GM15510 (cell line): ENCODE data around the gene MAP3K7CL.

Experiments used
- POLR2A ChIP-seq: IDR thresholded peaks from 3 replicates; pipeline ENCODE4 v1.6.1; 2011; ENCODE audit warnings: borderline replicate concordance; ENCODE audit not compliant: insufficient read length; ENCODE audit errors: extremely low read depth

MAP3K7CL gene

GRCh38 chr21:29193901-29194300 is 63.5 kb downstream of the MAP3K7CL start:
- TF ChIP-seq POLR2A: no peak

DNA sequence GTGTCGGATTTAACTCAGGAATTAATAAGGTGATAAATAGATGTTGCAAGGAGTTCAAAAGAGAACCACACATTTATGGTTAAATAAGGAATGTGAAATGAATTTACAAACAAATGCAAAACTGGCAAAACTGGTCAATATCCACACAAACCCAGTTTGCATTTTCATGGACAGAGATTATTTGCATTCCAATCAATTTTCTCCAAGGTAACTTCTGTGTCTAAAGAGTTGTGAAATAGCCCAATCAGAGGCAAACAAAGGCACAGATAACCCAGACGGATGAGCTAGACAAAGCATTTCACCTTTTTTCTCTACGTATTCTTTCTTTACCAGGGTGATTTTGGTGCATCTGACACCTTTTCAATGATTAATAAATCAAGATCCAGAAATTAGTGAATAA is 63.9 kb downstream of the MAP3K7CL start:
- no peak for TF ChIP-seq POLR2A

DNA sequence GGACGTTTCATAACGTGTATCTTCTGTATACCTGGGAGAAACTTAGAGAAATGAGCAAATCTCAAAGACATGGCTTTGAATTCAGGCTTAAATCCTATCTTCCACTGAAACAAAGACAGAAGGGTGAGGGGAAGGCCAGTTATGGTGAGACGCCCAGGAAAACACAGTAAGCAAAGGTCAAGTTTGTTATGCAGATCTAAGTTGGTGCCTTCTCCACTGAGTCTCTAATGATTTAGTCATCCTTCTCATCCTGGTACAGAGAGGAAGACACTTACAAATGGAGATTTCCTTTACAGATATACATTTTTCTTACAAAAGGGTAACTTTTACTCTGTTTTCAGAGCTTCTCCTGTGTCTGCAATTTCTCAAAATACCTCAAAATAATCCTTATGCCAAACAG is 64.4 kb downstream of the MAP3K7CL start:
- no peak for TF ChIP-seq POLR2A

DNA sequence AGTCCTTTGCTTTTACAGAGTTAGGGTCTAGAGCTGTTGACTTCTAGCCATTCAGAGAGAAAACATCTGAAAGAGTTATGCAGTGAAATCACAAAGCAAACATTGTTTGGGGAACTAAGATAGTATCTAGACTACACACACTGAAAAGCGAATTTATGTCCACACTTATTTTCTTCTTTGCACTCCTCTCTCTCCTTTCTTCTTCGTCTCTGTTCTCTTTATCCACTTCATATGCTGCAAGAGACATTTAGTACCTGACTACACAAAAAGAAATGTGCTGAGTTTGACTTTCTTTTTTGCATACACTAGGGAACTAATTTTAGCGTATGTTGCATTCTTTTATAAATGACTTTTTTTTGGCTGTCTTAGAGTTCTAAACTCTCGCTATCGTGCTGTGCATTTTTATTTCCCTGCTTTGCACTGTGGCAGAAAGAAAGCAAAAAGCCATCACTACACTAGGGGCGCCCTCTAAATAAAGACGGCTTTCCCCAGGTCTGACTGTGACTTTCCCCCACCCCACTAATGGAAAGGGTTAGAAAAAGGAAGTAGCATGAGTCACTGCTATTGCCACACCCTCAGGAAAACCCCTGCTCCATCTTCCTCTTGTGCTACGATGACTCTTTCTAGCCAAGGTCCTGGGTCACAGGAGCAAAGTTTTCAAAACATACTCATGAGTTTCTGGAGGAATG is 65.7 kb downstream of the MAP3K7CL start:
- no peak for TF ChIP-seq POLR2A

DNA sequence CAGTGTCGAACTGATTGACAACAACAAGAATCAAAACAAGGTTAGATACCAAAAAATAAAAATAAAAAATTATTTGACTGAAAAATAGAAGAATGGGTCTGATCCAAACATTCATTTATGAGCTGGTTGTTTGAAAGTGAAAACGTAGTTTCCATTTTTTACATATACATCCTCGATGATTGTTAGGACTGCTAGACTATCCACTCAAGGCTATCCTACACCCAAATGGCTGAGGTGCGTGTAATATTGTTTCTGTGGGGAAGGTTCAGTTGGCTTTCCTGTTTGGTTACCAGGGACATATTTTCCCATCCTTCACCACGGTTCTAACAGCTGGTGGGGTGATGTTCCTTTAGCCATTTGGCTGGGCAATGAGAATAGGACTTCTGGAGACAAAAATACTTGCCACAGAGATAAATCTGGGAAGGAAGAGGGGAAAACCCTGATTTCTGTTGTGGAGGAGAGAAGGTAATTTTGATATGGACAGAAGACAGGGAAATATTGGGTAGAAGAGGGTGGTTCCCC is 66.3 kb downstream of the MAP3K7CL start:
- TF ChIP-seq POLR2A: no peak

GRCh38 chr21:29201186-29201585 is 70.7 kb downstream of the MAP3K7CL start:
- TF ChIP-seq POLR2A: no peak

DNA sequence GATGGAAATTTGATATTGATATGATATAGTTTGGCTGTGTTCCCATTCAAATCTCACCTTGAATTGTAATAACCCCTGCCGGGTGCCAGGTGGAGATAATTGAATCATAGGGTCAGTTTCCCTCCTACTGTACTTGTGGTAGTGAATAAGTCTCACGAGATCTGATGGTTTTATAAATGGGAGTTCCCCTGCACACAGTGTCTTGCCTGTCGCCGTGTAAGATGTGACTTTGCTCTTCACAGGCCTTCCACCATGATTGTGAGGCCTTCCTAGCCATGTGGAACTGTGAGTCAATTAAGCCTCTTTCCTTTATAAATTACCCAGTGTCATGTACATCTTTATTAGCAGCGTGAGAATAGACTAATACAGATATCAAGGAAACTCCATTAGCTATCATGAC is 74.6 kb downstream of the MAP3K7CL start:
- no peak for TF ChIP-seq POLR2A

DNA sequence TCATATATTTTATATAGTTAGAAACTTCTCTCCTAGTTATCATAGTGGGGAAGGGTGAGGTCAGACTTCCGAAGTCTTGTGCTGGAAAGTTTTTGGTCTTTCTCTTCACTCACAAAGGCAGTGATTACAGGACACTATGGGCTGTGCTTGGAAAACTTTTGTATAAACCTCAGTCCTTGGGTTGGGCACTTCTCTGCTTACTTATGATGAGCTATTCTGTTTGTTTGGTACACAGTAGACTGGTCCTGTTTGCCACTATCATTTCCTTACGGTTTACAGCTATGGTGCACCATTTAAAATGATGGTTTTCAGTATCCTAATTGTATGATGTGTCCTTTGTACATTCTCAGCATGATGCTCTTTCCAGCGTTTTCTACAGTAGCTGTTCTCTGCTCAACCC is 75.5 kb downstream of the MAP3K7CL start:
- TF ChIP-seq POLR2A: no peak

DNA sequence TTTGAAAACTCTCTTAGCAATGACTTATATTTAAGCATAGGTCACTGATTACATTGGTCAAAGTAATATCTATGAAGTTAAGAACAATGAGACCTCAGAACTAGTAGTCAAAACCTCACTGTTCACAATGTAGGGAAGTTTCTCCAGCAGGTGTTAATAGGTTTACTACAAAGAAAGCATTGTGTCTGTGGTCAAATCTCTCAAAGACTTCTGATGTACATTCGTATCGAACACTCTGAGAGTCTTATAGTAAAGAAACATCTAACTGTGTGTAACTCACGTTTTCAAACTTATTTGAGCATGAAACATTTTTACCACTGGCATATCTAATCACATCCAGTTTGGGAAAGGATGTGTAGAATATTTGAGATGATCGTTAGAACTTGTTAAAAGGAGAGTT is 76.0 kb downstream of the MAP3K7CL start:
- TF ChIP-seq POLR2A: no peak

GRCh38 chr21:29207201-29207600 is 76.8 kb downstream of the MAP3K7CL start:
- TF ChIP-seq POLR2A: no peak

DNA sequence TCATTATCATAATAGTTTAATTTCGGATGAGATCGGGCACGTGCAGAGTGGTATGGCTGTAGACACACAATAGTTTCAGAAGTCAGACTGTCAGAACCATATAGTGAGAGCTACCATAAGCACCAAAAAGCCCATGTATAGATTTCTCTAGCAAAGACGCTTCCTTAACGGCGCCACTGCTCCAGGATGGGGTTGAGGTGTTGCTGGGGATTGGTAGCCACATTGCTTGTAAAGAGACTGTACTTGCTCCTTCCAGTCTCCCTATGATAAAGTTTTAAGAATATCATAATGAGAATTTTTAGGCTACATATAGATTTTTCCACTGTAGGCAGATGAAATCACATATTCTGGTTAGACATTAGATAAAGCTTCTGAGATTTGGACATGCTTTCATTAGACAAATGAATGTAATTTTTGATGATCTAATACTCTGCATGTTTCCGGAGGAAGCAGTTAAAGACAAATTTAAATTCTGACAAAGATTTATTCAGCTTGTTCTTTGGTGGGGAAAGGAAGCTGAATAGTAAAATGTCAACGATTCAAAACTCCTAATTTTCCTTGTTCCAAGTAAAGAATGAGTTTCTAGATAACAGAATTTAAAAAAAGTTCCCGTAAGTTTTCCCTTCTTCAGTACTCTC is 77.7 kb downstream of the MAP3K7CL start:
- no peak for TF ChIP-seq POLR2A

GRCh38 chr21:29208682-29209059 is 78.2 kb downstream of the MAP3K7CL start:
- TF ChIP-seq POLR2A: no peak

DNA sequence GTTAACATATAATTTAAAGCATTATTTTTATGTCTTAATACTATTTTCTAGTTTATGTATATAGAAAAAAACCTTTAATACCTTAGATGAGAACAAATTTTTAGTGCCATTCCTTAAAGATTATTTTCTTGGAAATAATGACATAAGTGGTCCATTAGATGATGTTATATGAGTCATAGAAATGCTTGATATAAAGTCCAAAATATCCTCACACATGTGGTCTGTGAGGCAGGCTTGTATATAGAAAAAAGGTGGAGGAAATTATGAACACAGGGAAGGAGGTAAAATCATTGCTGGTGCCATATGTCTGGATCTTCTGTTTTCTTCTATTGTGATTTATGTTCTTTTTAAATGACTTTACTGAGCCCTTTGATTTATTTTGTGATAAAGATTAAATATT is 79.3 kb downstream of the MAP3K7CL start:
- TF ChIP-seq POLR2A: no peak

GRCh38 chr21:29211205-29211604 is 80.8 kb downstream of the MAP3K7CL start:
- no peak for TF ChIP-seq POLR2A

GRCh38 chr21:29212446-29212845 is 82.0 kb downstream of the MAP3K7CL start:
- no peak for TF ChIP-seq POLR2A
